K562 (cell line): ENCODE data around the gene GFRA1.

Source experiments
- ERF ChIP-seq: fragments of 450-650 bp; formaldehyde crosslinking; IDR thresholded peaks from 2 replicates; pipeline ENCODE4 v1.4.0; 2020; ENCODE audit warnings: mild to moderate bottlenecking, mixed read lengths
- FOXP1 ChIP-seq: sonication (generic); formaldehyde crosslinking; IDR thresholded peaks from 2 replicates; pipeline ENCODE4 v1.8.0; 2022; ENCODE audit warnings: mild to moderate bottlenecking, missing genetic modification reagents
- KLF13 ChIP-seq: fragments of 450-650 bp; IDR thresholded peaks from 2 replicates; pipeline ENCODE4 v1.6.1; 2016; ENCODE audit warnings: missing genetic modification characterization, low read depth, mild to moderate bottlenecking, missing compliant biosample characterization, moderate library complexity, borderline replicate concordance
- POLR2AphosphoS5 ChIP-seq: IDR thresholded peaks from 2 replicates; pipeline ENCODE4 v1.6.1; 2011; ENCODE audit warnings: mild to moderate bottlenecking, low read depth, low read length, moderate library complexity; ENCODE audit not compliant: control insufficient read depth, insufficient read depth
- POU5F1 ChIP-seq: fragments of 150-350 bp; IDR thresholded peaks from 2 replicates; pipeline ENCODE4 v1.6.1; 2014; ENCODE audit warnings: borderline replicate concordance, low read length, low read depth, mild to moderate bottlenecking; ENCODE audit not compliant: partially characterized antibody
- SMARCA4 ChIP-seq: fragments of 450-650 bp; IDR thresholded peaks from 2 replicates; pipeline ENCODE4 v1.6.1; 2016
- TF ChIP-seq, protein P1 (sequence below): sonication (generic); formaldehyde crosslinking; IDR thresholded peaks from 2 replicates; pipeline ENCODE4 v1.8.1; 2022; ENCODE audit warnings: missing genetic modification reagents
- TF ChIP-seq, protein P2 (sequence below): fragments of 450-650 bp; formaldehyde crosslinking; IDR thresholded peaks from 2 replicates; pipeline ENCODE4 v1.4.0; 2022; ENCODE audit warnings: missing genetic modification characterization

DNA sequence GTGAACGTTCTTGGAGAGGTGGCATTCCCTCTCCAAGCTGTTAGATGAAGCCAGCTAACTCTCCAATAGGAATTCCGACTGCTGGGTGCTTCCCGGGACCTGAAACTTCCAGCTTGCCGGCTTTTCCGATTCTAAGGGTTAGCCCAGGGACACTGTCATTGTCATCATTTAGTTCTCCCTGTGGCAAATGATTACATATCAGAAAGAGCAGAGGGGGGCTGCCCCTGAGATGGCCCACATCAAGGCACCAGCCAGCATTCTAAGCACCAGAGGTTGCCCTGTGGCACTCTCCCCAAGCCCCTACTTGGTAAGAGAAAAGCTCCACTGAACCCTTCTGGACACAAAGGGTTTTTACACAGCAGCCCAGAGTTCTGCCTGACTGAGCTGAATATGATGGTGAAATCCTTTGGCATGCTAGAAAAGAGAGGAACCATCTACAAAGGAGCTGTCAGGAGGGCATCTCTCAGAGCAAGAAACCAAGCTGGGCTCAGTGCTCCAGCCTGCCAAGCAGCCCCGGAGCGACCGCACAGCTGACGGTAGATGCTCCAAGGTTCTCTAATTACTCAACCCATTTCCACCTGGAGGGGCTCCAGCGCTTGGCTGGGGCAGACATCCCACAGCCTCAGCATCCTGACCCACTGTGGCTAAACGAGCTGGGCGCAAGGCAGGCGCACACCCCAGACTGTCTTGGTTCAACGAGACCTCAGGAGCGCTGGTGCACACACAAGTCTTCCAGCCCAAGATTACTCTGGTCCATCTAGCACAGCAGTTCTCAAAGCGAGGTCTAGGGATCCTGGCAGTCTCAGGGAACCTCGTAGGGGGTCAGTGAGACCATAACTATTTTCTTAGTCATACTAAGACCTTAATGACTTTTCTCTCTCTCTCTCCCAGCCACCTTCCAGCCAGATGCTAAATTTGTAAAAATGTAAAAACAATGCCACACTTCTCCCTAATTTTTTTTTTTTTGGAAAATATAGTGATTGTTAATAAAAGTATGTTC is 160.5 kb downstream of the GFRA1 start:
- TF ChIP-seq POU5F1 = no peak
- TF ChIP-seq, protein P1, sequence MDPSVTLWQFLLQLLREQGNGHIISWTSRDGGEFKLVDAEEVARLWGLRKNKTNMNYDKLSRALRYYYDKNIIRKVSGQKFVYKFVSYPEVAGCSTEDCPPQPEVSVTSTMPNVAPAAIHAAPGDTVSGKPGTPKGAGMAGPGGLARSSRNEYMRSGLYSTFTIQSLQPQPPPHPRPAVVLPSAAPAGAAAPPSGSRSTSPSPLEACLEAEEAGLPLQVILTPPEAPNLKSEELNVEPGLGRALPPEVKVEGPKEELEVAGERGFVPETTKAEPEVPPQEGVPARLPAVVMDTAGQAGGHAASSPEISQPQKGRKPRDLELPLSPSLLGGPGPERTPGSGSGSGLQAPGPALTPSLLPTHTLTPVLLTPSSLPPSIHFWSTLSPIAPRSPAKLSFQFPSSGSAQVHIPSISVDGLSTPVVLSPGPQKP (CRISPR knock-in tag) = no peak
- no peak for TF ChIP-seq SMARCA4
- no peak for TF ChIP-seq POLR2AphosphoS5
- TF ChIP-seq, protein P2, sequence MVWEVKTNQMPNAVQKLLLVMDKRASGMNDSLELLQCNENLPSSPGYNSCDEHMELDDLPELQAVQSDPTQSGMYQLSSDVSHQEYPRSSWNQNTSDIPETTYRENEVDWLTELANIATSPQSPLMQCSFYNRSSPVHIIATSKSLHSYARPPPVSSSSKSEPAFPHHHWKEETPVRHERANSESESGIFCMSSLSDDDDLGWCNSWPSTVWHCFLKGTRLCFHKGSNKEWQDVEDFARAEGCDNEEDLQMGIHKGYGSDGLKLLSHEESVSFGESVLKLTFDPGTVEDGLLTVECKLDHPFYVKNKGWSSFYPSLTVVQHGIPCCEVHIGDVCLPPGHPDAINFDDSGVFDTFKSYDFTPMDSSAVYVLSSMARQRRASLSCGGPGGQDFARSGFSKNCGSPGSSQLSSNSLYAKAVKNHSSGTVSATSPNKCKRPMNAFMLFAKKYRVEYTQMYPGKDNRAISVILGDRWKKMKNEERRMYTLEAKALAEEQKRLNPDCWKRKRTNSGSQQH (CRISPR knock-in tag) = no peak
- TF ChIP-seq KLF13 (tag) = no peak
- no peak for TF ChIP-seq ERF (CRISPR knock-in tag)
- TF ChIP-seq FOXP1 (CRISPR knock-in tag) = no peak
